HG03139 (cell line): ENCODE measurements around the gene NTS.

ENCODE experiments used
- ATAC-seq: cut with Tn5 transposase; IDR thresholded peaks from one replicate; pipeline ENCODE4 v1.9.1; 2021; ENCODE audit not compliant: unreplicated experiment

The NTS gene

GRCh38 chr12:85874031-85874461 is at the start of gene NTS:
Gene NTS (plus strand): TSS chr12:85874295. CDS start chr12:85874404, 109 bp downstream.
- peak; percentile 85 for ATAC-seq

GRCh38 chr12:85825746-85826145 is 48.3 kb upstream of the NTS start:
- ATAC-seq, result no peak

DNA sequence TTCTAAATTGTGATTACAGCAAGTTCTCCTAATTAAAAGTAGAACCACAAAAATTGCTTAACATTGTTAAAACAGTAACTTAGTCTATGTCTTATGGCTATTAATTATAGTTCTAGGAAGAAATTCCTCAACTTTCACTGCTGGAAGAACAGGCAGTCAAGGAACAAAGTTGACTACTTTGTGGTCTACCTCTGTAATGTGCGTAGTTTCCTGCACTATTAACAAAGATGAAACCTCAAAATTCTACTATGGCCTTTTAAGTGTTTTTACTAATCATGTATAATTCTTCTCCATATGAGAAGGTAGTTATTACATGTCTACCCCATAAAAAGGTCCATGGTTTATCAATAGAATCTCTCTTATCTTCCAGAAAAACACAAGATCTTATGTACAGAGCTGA is 45.5 kb upstream of the NTS start:
- no peak for ATAC-seq

- no peak for ATAC-seq
Observed at GRCh38 chr12:85829391-85829790, 44.7 kb upstream of the NTS start.

DNA sequence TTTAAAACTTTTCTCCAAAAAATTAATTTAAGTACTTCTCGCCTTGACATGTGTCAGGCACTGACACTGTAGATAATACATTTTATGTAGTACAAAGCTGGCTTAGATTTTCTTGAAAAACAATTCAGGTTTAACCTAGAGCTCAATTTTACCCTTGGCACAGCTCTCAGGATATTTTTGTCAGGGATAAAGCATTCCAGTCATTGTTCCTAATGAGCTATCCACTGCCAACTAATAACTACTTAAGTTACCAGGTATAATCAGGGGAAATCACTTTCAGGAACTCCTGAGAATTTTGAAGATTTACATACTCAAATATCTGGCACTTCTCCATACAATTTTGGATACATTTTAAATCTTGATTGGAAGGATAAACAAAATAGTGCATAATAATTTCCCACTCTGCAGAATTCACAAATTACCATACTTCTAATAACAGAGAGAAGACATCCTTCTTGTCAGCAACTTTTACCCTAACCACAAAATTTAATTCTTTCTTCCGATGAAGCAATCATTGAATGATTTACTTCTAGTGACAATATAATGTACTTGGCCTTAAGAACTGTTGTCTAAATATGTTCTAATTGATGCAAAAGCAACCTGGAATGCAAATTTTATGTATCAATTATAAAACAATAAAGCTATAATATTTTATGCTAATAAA is 42.6 kb upstream of the NTS start:
- ATAC-seq, result no peak

- ATAC-seq, result no peak
Observed at GRCh38 chr12:85833579-85833978, 40.5 kb upstream of the NTS start.

DNA sequence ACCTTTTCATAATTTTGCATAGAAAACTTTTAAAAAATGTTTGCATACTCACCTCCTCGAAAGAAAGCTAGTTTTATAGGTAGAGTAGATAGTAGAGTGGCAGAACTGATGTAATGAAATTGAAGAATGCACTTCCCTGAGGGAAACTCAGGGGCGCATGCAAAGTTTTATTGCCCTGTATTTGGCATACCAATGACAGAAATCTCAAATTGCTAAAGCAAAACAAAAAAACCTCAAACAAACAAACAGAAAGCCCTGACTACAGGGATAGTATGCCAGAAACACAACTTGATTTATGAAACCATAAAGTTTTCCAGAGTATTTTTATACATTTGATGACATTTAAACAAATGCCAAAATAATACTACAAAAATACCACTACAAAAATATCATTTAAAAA is 39.7 kb upstream of the NTS start:
- ATAC-seq, result no peak

GRCh38 chr12:85835426-85836196 is 38.5 kb upstream of the NTS start:
- no peak for ATAC-seq

GRCh38 chr12:85836197-85837090 is 37.7 kb upstream of the NTS start, which contains the start of gene RASSF9:
Gene RASSF9 (minus strand): TSS chr12:85836409. CDS start chr12:85836201, 208 bp downstream.
- no peak for ATAC-seq

DNA sequence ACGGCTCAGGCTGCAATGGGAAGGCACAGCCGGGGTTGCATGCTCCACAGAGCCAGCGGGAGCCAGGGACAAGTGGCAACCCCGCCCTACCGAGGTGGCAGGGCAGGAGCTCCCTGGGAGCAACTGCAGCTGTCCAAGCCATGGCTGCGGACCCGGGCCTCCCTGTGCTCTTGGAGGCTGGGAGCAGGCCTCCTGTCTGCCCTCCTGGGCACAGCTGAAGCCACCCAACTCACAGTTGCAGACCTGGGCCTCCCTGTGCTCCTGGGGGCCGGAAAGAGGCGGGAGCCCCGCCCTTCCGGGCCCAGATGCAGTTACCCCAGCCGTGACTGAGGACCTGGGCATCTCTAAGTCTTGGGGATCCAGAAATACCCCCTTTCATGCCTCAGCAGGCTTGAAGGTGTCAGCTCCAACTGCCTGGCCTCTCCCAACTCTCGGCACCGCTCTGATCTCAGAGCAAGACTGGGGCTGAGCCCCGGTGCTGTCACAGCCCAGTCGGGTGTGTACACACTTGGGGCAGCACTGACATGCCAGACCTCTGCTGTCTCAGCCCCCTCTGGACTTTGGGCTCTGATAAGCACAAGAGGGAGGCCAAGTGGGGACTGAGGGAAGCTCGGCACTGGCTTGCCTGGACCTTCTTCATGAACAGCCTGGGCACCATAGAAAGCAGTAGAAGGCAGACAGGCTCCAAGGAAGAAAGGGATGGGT is 30.3 kb upstream of the NTS start:
- no peak for ATAC-seq

GRCh38 chr12:85849344-85849743 is 24.8 kb upstream of the NTS start:
- no peak for ATAC-seq

DNA sequence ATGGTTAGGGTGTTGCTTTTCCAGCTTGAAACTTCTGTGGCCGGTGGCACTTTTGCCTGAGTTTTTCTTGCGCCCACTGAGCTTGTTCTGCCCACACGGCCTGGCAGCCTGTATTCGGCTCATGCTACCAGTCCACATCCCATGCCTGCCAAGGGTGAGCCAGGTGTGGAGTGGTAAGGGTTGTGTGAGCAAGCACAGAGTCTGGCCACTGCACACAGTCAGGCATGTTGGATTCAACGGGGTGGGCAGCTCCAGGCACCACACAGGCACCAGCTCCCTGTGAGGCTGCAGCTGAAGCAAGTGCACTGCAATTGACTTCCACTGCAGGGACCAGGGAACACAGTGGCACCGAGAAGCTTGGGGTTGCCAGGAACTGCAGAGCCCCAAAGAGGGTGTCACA is 18.8 kb upstream of the NTS start:
- ATAC-seq, result no peak

- ATAC-seq, result no peak
Observed at GRCh38 chr12:85856966-85857365, 17.1 kb upstream of the NTS start.

DNA sequence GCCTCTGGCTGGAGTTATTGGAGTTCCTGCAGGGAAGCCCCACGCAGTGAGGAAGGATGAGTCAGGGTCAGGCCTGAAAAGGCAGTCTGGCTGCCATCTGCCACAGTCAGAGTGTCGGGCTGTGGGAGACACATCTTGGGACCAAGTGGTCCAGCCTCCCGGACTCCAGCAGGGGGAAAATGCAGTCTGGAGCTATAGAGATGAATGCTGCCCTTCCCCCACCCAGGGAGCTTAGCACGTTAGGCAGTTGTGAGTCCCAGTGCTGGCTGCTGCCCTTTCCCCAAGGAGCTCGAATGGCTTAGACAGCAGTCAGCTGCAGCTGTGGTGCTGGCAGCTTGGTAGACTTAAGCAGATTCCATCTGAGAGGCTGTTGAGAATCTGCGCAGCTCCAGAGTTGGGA is 8.2 kb upstream of the NTS start:
- ATAC-seq, result no peak

DNA sequence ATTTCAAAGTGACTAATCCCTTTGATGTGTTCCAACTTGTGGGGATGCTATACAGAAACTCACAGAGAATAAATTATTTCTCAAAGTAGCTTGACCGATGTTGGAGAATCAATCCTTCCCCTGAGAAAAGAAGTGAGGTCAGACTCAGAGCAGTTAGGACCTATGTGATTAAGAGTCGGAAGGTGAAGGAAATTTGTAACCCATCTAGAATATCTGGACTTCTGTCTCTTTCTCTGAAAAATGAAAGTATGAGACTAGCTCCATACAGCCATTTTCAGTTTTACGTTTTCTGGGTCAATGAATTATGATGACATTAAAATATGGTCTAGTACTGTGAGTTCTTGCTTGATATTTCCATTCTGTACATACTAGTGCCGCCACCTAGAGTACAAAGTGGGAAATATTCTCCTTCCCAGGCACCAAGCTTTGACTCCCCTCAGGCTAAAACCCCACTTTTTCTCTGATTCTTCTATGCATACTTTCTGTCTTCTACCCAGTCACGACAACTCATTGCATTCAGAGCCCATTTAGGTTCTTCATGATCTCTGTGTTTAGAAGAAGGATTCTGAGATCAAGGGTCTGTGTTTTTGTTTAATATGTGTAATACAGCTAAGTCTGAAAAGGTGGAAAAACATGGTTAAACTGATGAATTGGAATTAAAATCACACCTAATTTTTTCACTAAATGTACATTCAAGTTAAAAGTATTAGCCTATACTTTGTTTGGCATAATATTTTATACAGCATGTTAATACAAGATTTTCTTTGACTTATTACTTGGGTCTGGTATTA is 6.9 kb upstream of the NTS start:
- peak; percentile 98 for ATAC-seq

GRCh38 chr12:85872497-85873091 is 1.5 kb upstream of the NTS start:
- ATAC-seq, result peak; percentile 67

- ATAC-seq, result no peak
Observed at GRCh38 chr12:85877459-85877858, 3.4 kb downstream of the NTS start.

GRCh38 chr12:85883763-85884162 is 9.7 kb downstream of the NTS start:
- no peak for ATAC-seq

GRCh38 chr12:85894653-85895052 is 20.6 kb downstream of the NTS start:
- no peak for ATAC-seq
